AG04449 (cell line): Measurements from ENCODE around the gene TSPEAR.

ENCODE experiments used
- CTCF ChIA-PET: fragments of 350-600 bp; formaldehyde crosslinking; extraction: SDS; loops from one replicate; lab custom pipeline; 2021; ENCODE audit warnings: antibody characterized with exemption; lab: Yijun Ruan, JAX
- POLR2A ChIA-PET: fragments of 400-600, 350-600 bp; formaldehyde crosslinking; extraction: SDS; loops from one replicate; lab custom pipeline; 2020; ENCODE audit warnings: antibody characterized with exemption, inconsistent platforms; lab: Yijun Ruan, JAX
- DNase-seq: peaks from one replicate; pipeline ENCODE4 v3.0.0-alpha.2; 2010; ENCODE audit warnings: low read depth, low spot score
- H3K4me3 ChIP-seq: 2 replicates; pipeline ENCODE4 v1.5.1; 2011; ENCODE audit warnings: low read depth, mild to moderate bottlenecking, control low read depth, low read length
- CTCF ChIP-seq: IDR thresholded peaks from one replicate; pipeline ENCODE4 v1.5.1; 2011; ENCODE audit warnings: mild to moderate bottlenecking, moderate library complexity, low read length, control low read depth, inconsistent platforms; ENCODE audit not compliant: insufficient read depth; ENCODE audit errors: missing control alignments

TSPEAR gene

GRCh38 chr21:44737706-44738354 lies 26.5 kb upstream of the TSPEAR start:
- CTCF ChIA-PET: no interaction called here
- H3K4me3 ChIP-seq: no peak overlapping the region
- no peak for TF ChIP-seq CTCF
- POLR2A ChIA-PET: no interaction called here
- no peak for DNase-seq

GRCh38 chr21:44736291-44737004 lies 25.1 kb upstream of the TSPEAR start:
- DNase-seq: no peak
- CTCF ChIA-PET: no interaction called here
- TF ChIP-seq CTCF: no peak
- H3K4me3 ChIP-seq: no peak overlapping the region
- POLR2A ChIA-PET: no interaction called here

- TF ChIP-seq CTCF: no peak
- DNase-seq: no peak
- ChIA-PET CTCF (no interaction called here), POLR2A (no interaction called here)
- no peak overlapping the region for H3K4me3 ChIP-seq
These were observed 24.4 kb upstream of the TSPEAR start for GRCh38 chr21:44735821-44736220.

GRCh38 chr21:44734841-44735240 lies 23.5 kb upstream of the TSPEAR start:
- POLR2A ChIA-PET: no interaction called here
- CTCF ChIA-PET: no interaction called here
- no peak overlapping the region for H3K4me3 ChIP-seq
- DNase-seq: no peak
- no peak for TF ChIP-seq CTCF

- TF ChIP-seq CTCF: no peak
- ChIA-PET CTCF (no interaction called here), POLR2A (no interaction called here)
- H3K4me3 ChIP-seq: no peak overlapping the region
- DNase-seq: no peak
These were observed 22.8 kb upstream of the TSPEAR start for GRCh38 chr21:44734026-44734745.

GRCh38 chr21:44732956-44733355 lies 21.6 kb upstream of the TSPEAR start:
- ChIA-PET CTCF (no interaction called here), POLR2A (no interaction called here)
- H3K4me3 ChIP-seq: no peak overlapping the region
- no peak for DNase-seq
- no peak for TF ChIP-seq CTCF
